Subcutaneous adipose tissue (tissue), 4 donors: ENCODE data around the gene SMYD5. TPM values are rescaled to one million over a fixed set of nuclear protein-coding genes. Genes with fewer than 3 reads are reported as not detected.

Source experiments
- total RNA-seq, 4 donors: library from RNA; depleted of rRNA; stranded (reverse); fragments of >200 nt; gene quantifications; one replicate each; pipeline ENCODE4 v1.1.0, GENCODE V29; 2016
- TF ChIP-seq, protein P1 (sequence below): fragments of 450-650 bp; IDR thresholded peaks from one replicate; pipeline ENCODE4 v1.5.1; 2016; ENCODE audit warnings: low read depth, mild to moderate bottlenecking, control low read depth, antibody characterized with exemption, moderate library complexity

The SMYD5 gene
- total RNA-seq: 10 to 100 TPM; 10.4 to 13.5 (median 11.0) TPM

DNA sequence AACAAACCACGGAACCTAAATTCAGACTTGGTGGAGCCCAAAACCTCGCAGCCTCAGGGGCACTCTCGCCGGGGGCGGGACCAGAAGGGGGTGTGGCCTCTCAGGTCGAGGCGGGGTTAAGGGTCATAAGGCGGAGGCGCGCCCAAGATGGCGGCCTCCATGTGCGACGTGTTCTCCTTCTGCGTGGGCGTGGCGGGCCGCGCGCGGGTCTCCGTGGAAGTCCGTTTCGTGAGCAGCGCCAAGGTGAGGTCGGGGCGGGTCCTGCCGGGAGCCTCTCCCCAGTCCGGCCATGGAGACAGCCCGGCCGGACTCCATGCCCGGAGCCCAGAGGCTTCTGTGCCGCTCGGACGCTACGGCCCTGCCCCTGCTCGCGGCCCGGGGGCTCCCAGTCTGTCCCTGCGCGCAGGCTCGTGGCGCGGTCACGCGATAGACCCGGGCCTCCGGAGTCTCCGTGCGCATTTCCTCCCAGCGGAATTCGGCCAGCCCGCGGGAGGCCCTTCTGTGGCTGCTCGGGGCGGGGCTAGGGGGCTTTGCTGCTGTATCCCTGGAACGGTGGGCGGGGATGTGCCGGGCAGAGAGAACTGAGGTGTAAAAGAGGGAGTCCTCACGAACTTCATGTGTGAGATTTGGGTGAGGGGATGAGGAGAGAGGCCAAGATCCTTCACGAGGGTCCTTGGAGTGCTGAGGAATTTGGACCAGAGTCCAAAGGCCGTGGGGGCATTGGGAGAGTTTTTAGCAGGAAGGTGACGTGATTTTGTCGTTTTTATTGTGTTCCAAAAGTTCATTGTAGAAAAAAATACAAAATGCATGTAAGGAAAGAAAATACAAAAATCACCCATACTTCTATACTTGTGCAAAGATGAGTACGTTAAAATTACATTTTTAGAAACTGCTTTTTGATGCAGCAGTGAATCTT, at the start of gene SMYD5:
SMYD5 (plus strand) TSS at position 126 of the 916 bp plus-strand sequence; CDS start at position 148, 22 bp downstream.
- TF ChIP-seq, protein P1, sequence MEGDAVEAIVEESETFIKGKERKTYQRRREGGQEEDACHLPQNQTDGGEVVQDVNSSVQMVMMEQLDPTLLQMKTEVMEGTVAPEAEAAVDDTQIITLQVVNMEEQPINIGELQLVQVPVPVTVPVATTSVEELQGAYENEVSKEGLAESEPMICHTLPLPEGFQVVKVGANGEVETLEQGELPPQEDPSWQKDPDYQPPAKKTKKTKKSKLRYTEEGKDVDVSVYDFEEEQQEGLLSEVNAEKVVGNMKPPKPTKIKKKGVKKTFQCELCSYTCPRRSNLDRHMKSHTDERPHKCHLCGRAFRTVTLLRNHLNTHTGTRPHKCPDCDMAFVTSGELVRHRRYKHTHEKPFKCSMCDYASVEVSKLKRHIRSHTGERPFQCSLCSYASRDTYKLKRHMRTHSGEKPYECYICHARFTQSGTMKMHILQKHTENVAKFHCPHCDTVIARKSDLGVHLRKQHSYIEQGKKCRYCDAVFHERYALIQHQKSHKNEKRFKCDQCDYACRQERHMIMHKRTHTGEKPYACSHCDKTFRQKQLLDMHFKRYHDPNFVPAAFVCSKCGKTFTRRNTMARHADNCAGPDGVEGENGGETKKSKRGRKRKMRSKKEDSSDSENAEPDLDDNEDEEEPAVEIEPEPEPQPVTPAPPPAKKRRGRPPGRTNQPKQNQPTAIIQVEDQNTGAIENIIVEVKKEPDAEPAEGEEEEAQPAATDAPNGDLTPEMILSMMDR: no peak

DNA sequence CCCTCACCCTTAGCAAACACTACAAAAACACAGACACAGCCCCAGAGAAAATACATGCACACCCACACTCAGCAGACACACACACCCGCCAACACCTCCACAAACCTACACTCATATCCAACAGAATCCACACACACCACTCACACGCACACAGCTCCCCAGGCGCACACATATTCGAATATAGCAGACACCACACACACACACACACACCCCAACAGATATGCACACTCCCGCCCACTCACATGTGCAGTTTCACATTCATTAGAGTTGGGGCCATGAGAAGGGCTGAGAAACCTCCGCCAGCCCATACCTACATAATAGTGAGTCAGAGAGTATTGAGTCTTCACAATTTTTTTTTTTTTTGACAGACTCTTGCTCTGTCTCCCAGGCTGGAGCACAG, 41.1 kb upstream of the SMYD5 start:
- TF ChIP-seq, protein P1: no peak

DNA sequence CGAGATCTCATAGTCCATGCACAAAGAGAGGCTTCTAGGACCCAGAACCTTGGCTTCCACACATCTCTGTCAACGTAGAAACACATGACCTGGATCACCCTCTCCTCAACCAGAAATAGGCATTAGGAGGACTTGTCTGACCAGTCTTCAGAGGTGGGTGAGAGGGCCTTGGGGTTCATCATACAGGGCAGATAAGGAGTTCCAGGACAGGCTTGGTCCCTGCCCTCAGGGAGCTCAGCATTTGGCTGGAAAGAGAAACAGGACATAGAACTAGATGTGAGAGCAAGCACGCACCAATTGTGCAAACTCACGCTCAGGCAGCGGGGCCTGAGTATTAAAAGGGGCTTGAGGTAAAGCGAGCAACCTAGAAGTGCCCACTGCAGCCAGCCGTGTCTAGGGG, 40.3 kb upstream of the SMYD5 start:
- TF ChIP-seq, protein P1: no peak

DNA sequence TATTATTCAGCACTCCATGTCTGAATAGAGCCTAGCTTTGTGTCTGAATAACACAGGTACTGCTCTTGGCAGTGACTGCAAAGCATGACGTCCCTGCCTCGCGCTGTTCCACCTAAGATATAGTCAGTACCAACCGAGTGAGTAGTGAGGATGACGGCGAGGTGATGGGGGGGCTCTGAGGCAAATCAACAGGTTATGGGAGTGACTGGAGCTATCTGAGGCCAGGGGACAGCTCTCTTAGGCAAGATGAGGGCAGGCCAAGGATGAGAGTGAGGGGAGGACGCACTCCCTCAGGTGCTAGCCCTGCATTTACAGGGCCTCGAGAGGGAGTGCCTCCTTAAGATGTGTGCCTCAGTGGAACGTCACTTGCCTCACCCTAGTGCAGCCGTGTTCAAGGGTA, 39.8 kb upstream of the SMYD5 start:
- TF ChIP-seq, protein P1: no peak

DNA sequence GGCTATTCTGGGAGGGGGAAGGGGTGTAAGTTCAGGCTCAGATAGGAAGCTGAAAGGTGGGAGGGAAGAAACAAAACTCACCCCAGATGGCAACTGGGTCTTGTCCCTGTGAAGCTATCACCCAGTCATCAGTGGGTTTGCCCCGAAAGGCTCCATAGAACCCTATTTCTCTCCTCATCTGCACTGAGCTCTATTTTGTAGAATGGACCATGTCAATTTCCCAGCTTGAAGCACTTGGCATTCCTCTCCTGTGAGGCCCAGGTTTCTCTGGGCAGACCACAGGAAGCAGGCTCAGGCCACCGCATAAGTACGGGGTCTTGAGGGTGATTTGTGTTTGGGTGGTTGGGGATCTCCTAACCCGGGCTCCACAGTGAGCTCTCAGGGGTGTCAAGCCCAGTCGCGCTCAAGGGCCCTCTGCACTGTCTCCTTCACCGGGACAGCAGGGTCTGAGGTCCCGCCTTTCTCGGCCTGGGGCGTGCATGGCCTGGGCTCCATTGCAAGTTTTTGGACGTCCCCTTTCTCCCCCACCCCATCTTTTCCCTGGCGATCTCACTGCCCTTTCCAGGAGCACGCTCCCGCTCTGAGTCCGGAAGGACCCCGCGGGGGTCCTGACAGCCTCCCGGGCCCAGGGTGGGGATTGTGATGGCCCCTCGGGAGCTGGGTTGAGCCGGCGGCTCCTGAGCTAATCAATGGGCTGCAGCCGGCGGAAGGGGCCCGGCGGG, 38.9 kb upstream of the SMYD5 start:
- TF ChIP-seq, protein P1: no peak

DNA sequence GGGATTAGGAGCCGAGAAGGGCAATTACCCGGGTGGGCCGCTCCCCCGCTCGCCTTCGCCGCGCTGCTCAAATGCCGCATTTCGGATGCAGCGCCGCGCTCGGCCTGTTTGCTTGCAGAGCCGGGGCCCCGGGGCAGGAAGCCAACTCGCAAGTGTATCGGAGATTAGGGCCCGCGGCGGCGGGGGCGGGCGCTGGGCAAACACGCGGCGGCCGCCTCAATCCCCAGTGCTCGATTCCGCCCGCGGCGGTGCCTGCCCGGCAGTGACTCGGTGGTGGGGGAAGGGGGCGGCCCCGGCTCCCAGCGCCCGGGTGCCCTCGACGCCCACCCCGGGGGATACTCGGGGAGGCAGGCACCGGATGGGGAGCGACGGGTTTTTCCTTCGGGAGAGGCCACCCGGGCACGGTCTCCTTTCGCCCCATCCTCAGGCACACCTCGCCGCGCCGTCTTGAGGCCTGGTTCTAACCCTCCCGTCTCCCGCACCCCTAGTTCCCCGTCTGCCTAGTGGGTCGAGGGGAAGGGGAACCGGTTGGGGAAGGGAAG, 38.3 kb upstream of the SMYD5 start:
- TF ChIP-seq, protein P1: no peak
